Myocyte (in vitro differentiated cells): ENCODE results near the gene SMAD5. TPM values are rescaled to one million over a fixed set of nuclear protein-coding genes. Genes with fewer than 3 reads are reported as not detected.

Experiments
- DNase-seq: peaks from one replicate; pipeline ENCODE4 v3.0.0-alpha.2; 2012; ENCODE audit warnings: low read depth
- total RNA-seq: library from RNA; depleted of rRNA; stranded (reverse); fragments of >200 nt; gene quantifications from 2 replicates; pipeline ENCODE4 v1.2.3, GENCODE V29; 2014

The SMAD5 gene
- total RNA-seq, 1 donor from 2014 or later, result 54.4 TPM

DNA sequence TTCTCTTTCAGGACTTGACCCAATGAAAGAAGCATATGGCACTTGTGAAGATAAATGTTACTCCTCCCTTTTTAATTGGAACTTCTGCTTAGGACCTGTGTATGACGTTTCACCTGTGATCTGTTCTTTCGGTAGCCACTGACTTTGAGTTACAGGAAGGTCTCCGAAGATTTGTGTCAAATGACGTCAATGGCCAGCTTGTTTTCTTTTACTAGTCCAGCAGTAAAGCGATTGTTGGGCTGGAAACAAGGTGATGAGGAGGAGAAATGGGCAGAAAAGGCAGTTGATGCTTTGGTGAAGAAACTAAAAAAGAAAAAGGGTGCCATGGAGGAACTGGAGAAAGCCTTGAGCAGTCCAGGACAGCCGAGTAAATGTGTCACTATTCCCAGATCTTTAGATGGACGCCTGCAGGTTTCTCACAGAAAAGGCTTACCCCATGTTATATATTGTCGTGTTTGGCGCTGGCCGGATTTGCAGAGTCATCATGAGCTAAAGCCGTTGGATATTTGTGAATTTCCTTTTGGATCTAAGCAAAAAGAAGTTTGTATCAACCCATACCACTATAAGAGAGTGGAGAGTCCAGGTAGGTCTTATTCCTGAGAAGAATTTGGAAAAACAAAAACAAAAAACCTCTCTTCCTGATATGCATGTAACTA lies 21.1 kb downstream of the SMAD5 start:
- no peak for DNase-seq

DNA sequence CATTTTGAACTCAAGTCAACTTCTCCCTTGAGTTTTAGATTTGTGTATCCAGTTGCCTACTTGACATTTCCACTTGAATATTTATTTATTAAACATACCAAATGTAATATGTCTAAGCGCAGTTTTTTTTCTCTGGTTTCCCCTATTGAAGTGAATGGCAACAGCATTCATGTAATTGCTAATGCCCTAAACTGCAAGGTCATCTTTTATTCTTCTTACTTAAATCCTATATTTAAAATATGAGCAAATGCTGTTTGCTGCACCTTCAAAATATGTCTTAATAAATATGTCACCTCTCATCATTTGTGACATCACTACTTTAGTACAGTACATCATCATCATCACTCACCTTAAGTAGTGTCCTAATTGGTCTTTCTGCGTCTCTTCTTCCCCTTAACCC lies 22.4 kb downstream of the SMAD5 start:
- DNase-seq, result no peak

DNA sequence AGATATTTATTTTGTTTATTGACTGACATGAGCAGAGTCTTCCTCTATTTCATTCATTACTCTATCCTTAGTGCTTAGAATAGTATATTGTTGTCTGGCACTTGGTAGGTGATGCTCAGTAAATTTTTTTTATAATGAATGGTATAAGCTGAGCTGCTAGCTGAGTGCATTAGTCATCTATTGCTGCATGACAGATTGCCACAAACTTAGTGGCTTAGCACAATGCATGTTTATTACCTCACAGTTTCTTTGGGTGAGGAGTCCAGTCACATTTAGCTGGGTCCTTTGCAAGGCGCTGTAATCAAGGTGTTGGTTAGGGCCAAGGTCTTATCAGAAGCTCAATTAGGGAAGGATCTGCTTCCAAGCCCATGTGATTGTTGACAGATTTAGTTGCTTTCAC lies 23.1 kb downstream of the SMAD5 start:
- DNase-seq, result no peak

DNA sequence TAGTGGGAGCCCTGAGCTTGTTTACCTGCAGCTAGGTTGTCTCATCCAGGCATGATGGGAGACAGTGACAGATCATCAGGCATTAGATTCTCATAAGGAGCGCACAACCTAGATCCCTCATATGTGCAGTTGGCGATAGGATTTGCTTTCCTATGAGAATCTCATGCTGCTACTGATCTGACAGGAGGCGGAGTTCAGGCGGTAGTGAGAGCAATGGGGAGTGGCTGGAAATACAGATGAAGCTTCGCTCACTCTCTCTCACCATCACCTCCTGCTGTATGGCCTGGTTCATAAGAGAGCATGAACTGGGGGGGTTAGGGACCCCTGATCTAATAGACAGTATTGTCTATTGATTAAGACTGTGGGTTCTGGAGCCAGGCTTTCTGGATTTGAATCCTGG lies 24.9 kb downstream of the SMAD5 start:
- no peak for DNase-seq

DNA sequence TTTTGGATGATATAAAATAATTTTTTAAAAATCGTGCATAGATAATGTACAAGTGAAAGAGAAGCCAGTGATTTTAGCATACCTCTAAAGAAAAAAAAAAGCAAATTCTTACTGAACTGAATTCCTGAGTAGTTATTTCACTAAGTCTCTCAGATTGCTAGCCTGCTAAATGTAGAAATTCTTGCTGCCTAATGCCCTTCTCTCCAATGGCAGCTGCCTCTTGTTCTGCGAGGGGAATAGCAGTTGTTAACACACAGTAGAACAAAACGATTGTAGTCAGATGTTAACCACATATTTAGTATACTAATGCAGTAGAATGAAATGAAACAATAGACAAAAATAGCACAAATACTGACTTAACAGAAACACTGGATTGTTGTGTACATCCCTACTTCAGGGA lies 26.8 kb downstream of the SMAD5 start:
- DNase-seq, result peak; percentile 76

DNA sequence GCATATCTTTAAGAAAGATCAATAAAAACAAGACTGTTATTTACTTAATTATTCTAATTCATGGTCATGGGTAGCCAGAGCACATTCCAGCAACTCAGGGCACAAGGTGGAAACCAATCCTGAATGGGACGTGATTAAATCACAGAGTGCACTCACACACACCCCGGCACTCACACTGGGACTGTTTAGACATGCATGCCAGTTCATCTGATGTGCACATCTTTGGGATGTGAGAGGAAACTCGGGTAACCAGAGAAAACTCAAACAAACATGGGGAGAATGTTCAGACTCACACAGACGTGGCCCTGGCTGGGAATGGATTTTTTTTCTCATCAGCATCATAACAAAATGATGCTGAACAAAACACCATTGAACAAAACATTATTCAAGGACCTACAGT lies 29.4 kb downstream of the SMAD5 start:
- DNase-seq, result no peak

DNA sequence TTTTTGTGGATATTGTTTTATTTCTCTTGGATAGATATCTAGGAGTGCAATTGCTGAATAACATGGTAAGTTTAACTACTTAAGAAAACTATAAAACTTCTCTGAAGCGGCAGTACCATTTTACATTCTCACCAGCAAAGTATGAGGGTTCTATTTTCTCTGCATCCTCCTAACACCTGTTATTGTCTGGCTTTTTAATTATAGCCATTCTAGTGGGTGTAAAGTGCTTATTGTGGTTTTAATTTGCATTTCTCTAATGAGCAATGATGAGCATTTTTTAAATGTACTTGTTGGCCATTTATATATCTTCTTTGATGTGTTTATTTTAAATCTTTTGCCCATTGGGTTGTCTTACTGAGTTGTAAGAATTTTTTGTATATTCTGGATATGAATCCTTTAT lies 31.6 kb downstream of the SMAD5 start:
- DNase-seq, result peak; percentile 38

DNA sequence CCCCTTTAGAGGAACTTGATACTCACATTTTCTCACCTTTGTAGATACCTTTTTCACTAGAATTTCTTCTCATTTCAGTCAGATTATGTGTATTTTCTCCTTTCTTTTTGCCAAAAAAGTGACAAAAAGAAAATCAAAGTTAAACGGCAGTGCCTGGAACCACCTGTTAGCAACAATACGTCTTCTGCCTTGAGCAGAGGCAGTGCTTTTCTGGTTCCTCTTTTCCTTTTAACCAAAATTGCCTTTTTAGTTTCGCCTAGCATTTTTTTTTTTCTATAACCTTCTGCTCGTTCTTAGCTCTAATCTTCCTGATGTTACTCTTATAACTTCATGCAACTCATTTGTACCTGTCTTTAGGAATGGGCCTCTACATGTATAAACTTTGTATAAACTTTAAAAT lies 34.3 kb downstream of the SMAD5 start:
- DNase-seq, result no peak

DNA sequence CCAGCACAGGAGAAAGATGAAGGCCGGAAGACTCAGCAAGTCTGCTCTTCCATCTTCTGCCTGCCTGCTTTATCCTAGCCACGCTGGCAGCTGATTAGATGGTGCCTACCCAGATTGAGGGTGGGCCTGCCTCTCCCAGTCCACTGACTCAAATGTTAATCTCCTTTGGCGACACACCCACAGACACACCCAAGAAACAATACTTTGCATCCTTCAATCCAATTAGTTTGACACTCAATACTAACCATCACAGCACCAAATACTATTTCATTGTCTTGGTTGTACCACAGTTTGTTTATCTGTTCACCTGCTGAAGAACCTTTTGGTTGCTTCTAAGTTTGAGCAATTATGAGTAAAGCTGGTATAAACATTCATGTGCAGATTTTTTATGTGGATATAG lies 36.6 kb downstream of the SMAD5 start:
- no peak for DNase-seq

DNA sequence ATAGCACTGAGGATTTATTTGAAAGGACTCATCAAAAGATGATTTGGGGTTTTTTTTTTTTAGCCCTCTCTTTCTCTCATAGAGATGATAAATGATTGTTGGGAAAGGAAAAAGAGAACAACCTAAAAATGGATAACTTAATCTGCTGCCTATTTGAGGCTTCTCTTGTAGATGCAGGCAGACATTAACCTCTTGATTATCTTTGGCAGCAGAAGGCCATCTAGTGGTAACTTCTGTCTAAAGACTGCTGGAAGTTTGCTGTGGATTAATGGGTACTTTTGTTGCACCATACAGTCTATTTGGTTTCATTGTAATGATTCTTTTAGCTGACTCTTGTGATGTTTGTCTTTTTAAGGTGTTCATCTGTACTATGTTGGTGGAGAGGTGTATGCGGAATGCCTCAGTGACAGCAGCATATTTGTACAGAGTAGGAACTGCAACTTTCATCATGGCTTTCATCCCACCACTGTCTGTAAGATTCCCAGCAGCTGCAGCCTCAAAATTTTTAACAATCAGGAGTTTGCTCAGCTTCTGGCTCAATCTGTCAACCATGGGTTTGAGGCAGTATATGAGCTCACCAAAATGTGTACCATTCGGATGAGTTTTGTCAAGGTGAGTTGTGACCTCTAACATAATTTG lies 41.5 kb downstream of the SMAD5 start:
- peak; percentile 60 for DNase-seq

DNA sequence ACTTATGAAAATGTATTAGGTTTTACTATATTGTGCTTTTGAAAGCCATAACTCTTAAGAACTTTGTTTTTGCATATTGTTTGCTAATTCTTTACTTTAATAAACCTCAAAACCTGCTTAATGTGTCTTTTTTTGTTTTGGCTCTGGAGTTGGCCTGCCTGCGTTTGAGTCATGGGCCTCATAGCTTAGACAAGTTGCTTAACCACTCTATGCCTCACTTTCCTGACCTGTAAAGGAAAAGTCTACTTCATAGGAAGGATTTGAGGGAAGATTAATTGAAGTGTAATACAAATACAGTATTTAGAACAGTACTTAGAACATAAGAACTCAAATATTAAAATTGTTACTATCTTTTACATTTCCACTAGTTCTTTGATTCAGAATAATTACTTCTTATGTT lies 50.0 kb downstream of the SMAD5 start:
- no peak for DNase-seq

DNA sequence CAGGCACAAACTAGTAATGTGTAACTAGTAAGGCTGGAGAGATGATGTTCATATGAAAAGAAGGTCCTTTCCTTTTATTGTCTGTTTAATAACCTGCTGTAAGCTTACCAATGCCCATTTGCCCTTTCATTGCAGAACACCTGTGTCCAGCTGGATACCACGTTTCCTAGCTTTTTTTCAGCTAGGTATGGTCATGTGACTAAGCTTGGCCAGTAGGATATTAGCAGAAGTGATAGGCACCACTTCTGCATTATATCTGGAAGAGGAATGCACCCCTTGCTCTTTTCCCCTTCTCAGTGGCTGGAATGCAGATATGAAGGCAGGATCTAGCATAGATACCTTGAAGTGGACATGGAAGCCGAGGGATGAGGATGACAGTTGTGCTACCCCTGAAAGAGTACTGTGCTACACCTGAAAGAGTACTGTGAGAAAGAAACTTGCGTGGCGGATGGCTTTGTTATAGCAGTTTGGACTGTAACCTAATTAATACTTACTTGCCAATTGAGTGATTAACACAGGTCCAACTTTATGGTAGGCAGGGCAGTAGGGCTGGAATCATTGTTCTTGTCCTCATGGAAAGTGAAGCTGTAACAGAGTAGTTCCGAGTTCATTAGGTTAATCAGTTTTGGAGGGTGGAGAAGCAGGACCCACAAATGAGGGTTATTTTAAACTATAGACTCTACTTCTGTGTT lies 53.5 kb downstream of the SMAD5 start:
- no peak for DNase-seq

DNA sequence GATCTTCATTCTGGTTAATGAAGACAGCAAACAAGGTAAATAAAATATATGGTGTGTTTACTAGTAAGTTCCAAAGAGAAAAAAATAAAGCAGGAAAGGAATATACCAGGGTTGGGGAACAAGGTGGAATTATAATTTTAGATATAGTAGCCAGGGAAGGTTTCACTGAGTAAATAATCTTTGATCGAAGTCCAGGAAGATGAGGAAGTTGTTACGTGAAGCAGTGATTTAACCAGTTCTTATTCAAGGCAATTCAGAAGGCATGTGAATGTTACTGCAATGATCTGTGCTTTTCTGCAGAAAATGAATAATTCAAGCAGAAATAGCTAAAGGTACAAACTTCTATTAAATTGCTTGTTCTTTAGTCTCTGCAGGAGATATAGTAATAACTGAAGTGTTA lies 54.2 kb downstream of the SMAD5 start:
- no peak for DNase-seq

DNA sequence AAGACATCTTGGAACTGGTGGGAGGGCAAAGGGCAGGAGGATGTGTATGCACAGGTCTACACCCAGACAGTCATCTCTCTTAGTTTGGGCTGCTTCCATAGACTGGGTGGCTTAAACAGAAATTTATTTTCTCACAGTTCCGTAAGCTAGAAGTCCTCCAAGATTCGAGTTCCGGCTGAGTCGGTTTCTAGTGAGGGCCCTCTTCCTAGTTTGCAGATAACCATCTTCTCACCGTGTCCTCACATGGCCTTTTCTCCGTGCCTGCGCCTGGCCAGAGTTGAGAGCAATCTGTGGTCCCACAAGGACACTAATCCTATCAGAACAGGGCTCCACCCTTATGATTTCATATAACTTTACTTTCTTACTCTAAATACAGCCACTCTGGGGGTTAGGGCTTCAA lies 56.2 kb downstream of the SMAD5 start:
- no peak for DNase-seq

DNA sequence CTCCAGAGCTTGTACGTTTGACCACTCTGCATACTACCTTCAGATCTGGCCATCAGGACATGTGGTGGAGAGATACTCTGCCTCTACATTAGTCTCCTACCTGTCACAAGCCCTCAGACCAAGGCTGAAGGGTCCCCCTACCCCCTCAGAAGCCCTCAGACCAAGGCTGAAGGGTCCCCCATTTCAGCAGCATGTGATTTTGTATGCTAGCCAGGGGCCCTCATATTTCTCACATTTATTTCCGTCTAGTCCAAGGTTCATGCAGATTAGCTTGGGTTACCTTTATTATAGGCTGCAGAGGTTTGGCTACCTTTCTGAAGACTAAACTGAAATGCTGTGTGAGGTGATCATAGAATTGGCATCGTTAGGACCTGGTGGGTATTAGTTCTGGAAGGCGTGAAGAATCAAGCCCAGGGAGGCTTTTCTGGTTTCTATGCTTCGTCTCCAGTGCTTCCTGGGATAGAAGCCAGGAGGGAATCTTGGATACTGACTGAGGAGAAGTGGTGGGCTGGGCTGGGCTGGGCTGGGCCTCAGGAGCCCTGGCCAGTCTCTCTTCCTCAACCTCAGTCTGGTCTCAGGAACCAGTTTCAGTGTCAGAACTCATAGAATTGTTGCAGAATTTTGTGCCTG lies 57.6 kb downstream of the SMAD5 start:
- no peak for DNase-seq

DNA sequence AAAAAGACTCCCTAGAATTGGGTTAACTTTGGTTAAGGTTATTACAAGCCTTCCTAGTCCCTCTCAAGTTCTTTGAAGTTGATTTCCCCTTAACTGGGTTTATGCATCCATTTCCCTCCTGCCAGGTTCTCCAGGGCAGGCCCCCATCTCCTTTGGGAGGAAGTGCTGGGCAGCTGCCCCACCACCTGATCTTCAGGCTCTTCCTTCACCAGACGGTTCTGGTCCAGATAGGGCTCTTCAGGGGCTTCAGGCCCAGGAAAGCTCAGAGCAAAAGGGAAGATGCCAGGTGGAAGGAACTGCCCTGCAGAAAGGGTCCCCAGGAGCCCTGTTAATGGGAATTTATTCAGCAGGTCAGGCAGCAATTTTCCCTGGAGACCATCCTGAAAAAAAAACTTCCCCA lies 58.3 kb downstream of the SMAD5 start:
- DNase-seq, result no peak

DNA sequence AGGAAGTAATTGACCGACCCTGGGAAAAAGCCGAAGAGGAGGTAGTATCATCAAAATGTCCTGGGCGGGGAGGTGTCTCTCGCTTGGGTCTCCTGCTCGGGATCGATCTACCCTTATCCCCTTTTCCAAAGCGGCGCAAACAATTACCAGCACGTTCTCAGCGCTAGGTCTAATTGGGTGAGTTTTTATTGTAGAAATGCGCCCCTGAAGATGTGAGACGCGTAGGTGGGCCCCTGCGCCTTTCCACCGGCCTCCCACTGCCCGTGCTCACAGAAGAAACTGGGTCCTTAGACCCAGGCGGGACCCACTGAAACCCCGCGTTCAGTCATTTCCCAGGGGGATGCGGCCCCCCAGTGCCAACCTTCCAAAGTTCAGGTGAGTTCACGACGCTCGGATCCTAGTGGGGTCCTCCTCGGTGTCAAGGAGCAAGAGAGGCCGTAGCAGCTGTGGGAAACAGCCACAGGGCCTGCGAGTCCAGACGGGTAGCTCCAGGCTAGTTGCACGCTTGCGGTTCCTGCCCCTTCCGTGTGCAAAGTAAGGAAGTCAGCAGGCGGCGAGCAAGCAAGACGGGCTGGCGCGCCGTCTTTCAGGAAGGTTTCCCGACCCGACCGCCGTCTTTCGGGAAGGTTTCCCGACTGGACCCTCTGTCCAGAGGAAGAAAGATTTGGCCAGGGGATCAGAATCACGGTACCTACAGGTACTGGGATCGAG lies 58.8 kb downstream of the SMAD5 start:
- DNase-seq, result no peak

DNA sequence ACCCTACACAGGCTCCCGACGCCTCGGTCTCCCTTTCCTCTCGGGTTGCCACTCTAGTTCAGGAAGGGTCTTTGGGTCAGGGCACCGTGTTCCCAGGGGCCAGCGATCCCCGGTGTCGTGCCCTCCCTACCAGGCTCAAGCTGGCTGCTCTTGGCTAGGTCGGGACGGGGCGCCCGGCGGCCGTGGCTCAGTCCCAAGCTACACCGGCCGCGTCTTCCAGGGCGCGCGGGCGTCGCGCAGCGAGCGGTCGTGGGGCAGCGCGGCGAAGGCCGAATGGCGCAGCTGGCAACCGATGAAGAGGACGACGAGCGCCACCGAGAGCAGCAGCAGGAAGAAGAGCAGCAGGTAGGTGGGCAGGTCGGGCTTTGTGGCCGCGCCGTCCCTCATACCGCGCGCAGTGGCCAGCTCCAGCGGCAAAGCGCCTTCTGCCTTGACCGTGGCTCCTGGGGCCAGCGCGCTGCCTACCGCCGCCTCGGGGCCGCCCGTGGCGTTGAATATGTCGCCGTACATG lies 59.4 kb downstream of the SMAD5 start:
- no peak for DNase-seq

DNA sequence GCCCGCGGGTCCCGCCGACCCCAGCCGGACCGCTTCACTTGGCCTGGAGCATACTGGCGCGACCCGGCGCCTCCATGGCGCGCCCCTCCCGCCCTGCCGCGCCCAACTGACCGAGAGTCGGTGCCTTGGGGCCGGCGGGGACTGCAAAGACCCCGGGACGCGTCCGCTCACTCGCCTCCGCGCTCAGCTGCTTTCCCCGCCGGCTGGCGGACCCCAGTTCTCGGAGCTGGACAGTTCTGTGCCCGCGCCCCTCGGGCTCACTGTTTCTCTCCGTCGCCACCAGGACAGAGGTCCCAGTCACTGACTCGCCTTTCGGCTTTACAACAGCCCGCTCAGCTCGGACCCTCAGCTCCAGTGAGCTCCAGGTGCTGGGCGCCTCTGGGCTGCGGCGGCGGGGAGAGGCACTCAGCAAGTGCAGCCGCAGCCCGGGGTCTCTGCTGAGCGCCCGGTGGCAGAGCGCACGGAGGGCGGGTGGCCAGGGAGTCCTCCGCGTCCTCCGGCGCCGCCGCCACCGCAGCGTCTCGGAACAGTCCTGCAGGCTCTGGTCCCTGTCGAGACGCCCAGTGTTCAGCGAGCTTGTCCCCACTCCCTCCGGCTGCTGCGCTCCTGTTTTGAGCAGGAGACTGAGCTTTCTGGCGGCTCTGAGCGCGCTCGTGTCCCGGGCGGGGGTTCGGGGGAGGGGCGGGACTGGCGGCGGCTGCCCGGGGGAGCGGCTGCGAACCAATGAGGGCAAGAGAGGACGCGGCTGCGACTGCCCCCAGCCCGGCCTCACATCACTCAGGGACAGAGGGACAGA lies 60.1 kb downstream of the SMAD5 start, which contains the start of gene SMIM32:
SMIM32 (minus strand) TSS at position 637 of the 796 bp plus-strand sequence. CDS start 638 bp downstream, outside the sequence.
- no peak for DNase-seq

DNA sequence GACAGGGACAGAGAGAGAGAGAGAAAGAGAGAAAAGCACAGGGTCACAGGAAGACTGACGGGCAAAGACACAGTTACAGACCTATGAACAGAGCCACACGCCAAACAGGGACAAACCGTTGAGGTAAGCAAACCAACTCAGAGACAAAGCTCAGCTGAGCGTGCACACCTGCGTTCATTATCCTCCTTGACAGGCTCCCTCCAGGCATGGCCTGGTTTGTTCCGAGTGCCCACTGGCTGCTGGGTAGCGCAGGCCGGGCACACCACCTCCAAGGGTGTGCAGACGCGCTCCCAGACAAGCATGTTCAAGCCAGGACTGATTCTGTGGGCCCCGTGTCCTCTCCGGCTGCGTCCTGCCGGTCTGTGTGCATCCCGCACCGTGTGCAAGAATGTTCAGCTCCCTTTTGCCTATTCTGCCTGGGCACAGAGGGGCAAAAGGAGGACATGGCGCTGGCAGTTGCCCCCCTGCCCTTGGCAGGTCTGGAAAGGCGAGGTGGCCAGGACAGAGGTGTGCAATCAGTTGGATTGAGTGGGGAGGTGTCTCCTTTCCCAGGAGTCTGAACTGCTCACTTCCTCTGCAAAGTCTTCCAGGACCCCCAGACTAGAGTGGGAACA lies 60.8 kb downstream of the SMAD5 start:
- DNase-seq, result no peak
